ENCODE data around the gene COL5A1. TPM values are rescaled to one million over a fixed set of nuclear protein-coding genes. Genes with fewer than 3 reads are reported as not detected.

The COL5A1 gene
- polyA plus RNA-seq, 3 donors: 0.01 TPM; not detected in 2

GRCh38 chr9:134704498-134704897, 62.9 kb downstream of the COL5A1 start:
- TF ChIP-seq CTCF (IDR thresholded peaks at IDR 0.05): no peak
- Histone ChIP-seq H3K4me2 (replicated peaks; ENCODE audit: extremely low read depth, low read length, poor library complexity, severe bottlenecking) (no peak overlapping the region), H3K79me2 (ENCODE audit: insufficient read depth, low read length) (no peaks in the 10 kb centered on the region), H3K27ac (ENCODE audit: low read depth in 1 of 2, low read length in 2 of 2) (no peak overlapping the region), H4K20me1 (ENCODE audit: insufficient read depth, low read length) (no peaks in the 10 kb centered on the region), H3K27me3 (ENCODE audit: control insufficient read depth in 2 of 2, insufficient read depth in 2 of 2, low read length in 2 of 2) (no peaks in the 10 kb centered on the region), H3K36me3 (replicated peaks in 1 of 2; ENCODE audit: control insufficient read depth in 1 of 2, insufficient read depth in 2 of 2, low read length in 2 of 2) (no peaks in the 10 kb centered on the region), H3K9me3 (replicated peaks in 1 of 2; ENCODE audit: control insufficient read depth in 1 of 2, insufficient read depth in 1 of 2, low read length in 2 of 2) (no peaks in the 10 kb centered on the region), H3K4me1 (ENCODE audit: control insufficient read depth in 1 of 2, insufficient read depth in 2 of 2, low read length in 2 of 2) (no peaks in the 10 kb centered on the region), H2AFZ (ENCODE audit: insufficient read depth, low read depth, low read length, poor library complexity, severe bottlenecking) (no peak overlapping the region), H3K4me3 (replicated peaks in 1 of 3; ENCODE audit: low read depth in 2 of 3, low read length in 3 of 3) (no peak overlapping the region), H3K9ac (ENCODE audit: insufficient read depth, low read length, poor library complexity, severe bottlenecking) (no peak overlapping the region)
- DNase-seq: no peak
- Mint-ChIP-seq H3K36me3 (no peaks in the 10 kb centered on the region), H3K27ac (no peak overlapping the region), H3K27me3 (ENCODE audit: low read depth in 3 of 3) (peaks cover 9 to 18% (median 11%) of the 10 kb centered on the region in 3 donors), H3K4me3 (no peak overlapping the region), H3K4me1 (no peaks in the 10 kb centered on the region), H3K9me3 (no peaks in the 10 kb centered on the region)
- intact Hi-C loops (cut with micrococcal nuclease): loop anchor here in 1 of 2 donors (5.0 kb wide), 1 partner anchor 708 kb away; no protein-coding TSS in a partner anchor
- WGBS (ENCODE audit: insufficient coverage): 64% methylated on average over 7 of the region's 10 CpGs

GRCh38 chr9:134705786-134706185, 64.2 kb downstream of the COL5A1 start:
- Histone ChIP-seq H3K27ac (ENCODE audit: low read depth in 1 of 2, low read length in 2 of 2) (no peak overlapping the region), H3K27me3 (ENCODE audit: control insufficient read depth in 2 of 2, insufficient read depth in 2 of 2, low read length in 2 of 2) (no peaks in the 10 kb centered on the region), H2AFZ (ENCODE audit: insufficient read depth, low read depth, low read length, poor library complexity, severe bottlenecking) (no peak overlapping the region), H4K20me1 (ENCODE audit: insufficient read depth, low read length) (no peaks in the 10 kb centered on the region), H3K36me3 (replicated peaks in 1 of 2; ENCODE audit: control insufficient read depth in 1 of 2, insufficient read depth in 2 of 2, low read length in 2 of 2) (no peaks in the 10 kb centered on the region), H3K9ac (ENCODE audit: insufficient read depth, low read length, poor library complexity, severe bottlenecking) (no peak overlapping the region), H3K4me2 (replicated peaks; ENCODE audit: extremely low read depth, low read length, poor library complexity, severe bottlenecking) (no peak overlapping the region), H3K4me3 (replicated peaks in 1 of 3; ENCODE audit: low read depth in 2 of 3, low read length in 3 of 3) (no peak overlapping the region), H3K4me1 (ENCODE audit: control insufficient read depth in 1 of 2, insufficient read depth in 2 of 2, low read length in 2 of 2) (no peaks in the 10 kb centered on the region), H3K79me2 (ENCODE audit: insufficient read depth, low read length) (no peaks in the 10 kb centered on the region), H3K9me3 (replicated peaks in 1 of 2; ENCODE audit: control insufficient read depth in 1 of 2, insufficient read depth in 1 of 2, low read length in 2 of 2) (no peaks in the 10 kb centered on the region)
- Mint-ChIP-seq H3K4me1 (no peaks in the 10 kb centered on the region), H3K36me3 (no peaks in the 10 kb centered on the region), H3K27ac (no peak overlapping the region), H3K4me3 (no peak overlapping the region), H3K9me3 (no peaks in the 10 kb centered on the region), H3K27me3 (ENCODE audit: low read depth in 3 of 3) (peaks cover 7 to 11% (median 10%) of the 10 kb centered on the region in 3 donors)
- DNase-seq: no peak
- no peak for TF ChIP-seq CTCF (IDR thresholded peaks at IDR 0.05)
- intact Hi-C loops (cut with micrococcal nuclease): no loop called here
- 92% methylated on average over 9 of the region's 9 CpGs for WGBS (ENCODE audit: insufficient coverage)

Data from CD14-positive monocyte (primary cell).